HG03039 (cell line): ENCODE data around the gene METTL6.
"Not testable (repeated sequence)": the region's sequence is repeated elsewhere in the genome, so short reads cannot be mapped to it uniquely, and the experiment has no call there.

ENCODE experiments used
- ATAC-seq: cut with Tn5 transposase; IDR thresholded peaks from one replicate; pipeline ENCODE4 v1.9.1; 2021; ENCODE audit warnings: mild to moderate bottlenecking, moderate library complexity; ENCODE audit not compliant: unreplicated experiment

METTL6 gene

GRCh38 chr3:15405448-15406050 lies 21.8 kb downstream of the METTL6 start:
- no peak for ATAC-seq

DNA sequence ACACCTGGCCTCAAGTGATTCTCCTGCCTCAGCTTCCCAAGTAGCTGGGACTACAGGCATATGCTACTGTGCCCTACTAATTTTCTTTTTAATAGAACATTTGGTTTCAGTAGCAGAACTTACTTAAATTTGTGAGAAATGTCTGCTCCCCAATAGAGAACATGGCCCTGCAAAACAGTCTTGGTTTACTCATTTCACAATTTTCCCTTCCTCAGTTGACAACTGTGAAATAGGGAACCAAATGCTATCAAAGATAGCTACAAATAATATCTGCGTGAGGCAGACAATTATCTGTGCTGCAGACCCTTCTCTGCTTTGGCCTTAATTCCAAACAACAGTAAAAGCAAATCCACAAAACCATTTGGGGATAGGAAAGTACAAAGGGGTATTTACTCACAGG lies 22.6 kb downstream of the METTL6 start:
- ATAC-seq, result no peak

- ATAC-seq, result no peak
Measured at GRCh38 chr3:15403965-15404364, 23.4 kb downstream of the METTL6 start.

DNA sequence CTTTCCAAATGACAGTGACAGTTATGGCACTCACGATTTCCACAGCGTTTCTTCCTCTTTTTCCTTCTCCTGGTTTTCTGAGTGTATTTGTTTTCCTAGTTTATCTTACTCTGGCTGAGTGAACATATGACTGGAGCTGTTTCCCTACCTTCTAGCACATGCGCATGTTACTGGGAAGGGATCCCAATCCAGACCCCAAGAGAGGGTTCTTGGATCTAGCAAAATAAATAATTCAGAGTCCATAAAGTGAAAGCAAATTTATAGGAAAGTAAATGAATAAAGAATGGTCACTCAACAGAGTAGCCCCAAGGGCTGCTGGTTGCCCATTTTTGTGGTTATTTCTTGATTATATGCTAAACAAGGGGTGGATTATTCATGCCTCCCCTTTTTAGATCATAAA lies 23.8 kb downstream of the METTL6 start:
- ATAC-seq, result no peak

DNA sequence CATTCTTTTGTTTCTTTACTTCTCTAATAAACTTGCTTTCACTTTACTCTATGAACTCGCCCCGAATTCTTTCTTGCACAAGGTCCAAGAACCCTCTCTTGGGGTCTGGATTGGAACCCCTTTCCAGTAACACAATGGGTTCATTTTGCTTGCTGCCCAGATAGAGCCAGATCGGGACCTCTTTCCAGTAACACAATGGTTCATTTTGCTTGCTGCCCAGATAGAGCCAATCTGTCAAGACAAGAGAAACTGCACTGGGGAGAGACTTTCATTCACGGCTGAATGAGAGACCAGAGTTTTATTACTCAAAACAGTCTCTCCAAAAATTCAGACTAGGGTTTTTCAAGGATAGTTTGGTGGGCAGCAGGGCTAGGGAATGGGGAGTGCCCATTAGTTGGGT lies 25.4 kb downstream of the METTL6 start:
- ATAC-seq, result no peak

- no peak for ATAC-seq
Measured at GRCh38 chr3:15399970-15400369, 27.4 kb downstream of the METTL6 start.

DNA sequence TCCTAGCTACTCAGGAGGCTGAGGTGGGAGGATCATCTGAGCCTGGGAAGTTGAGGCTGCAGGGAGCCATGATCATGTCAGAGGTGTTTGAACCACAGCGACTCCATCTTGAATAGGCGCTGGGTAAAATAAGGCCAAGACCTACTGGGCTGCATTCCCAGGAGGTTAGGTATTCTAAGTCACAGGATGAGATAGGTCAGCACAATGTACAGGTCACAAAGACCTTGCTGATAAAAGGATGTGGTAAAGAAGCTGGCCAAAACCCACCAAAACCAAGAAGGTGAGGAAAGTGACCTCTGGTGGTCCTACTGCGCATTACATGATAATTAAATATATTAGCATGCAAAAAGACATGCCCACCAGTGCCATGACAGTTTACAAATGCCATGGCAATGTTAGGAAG lies 28.6 kb downstream of the METTL6 start:
- ATAC-seq, result not testable (repeated sequence)

GRCh38 chr3:15393252-15393651 lies 34.1 kb downstream of the METTL6 start:
- not testable (repeated sequence) for ATAC-seq

DNA sequence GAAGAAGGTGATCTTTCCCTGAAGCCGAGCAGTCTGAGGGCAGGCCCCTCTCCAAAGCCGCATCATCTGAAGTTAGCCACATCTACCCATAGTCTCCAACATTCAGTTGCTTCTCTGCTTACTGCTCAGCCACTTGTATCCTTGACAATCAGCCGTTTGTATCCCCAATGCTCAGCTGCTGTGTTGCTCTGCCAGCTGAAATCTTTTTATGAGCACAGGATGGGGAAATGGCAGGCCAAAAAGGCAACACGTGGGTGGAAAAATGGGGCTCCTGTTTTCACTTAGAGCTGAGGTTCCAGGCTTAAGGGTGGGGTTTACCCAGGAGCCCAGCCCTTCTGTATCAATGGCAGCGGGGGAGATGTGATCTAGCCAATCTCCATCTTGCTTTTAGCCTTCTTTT lies 36.3 kb downstream of the METTL6 start:
- ATAC-seq, result no peak

GRCh38 chr3:15390460-15390859 lies 36.9 kb downstream of the METTL6 start:
- no peak for ATAC-seq

DNA sequence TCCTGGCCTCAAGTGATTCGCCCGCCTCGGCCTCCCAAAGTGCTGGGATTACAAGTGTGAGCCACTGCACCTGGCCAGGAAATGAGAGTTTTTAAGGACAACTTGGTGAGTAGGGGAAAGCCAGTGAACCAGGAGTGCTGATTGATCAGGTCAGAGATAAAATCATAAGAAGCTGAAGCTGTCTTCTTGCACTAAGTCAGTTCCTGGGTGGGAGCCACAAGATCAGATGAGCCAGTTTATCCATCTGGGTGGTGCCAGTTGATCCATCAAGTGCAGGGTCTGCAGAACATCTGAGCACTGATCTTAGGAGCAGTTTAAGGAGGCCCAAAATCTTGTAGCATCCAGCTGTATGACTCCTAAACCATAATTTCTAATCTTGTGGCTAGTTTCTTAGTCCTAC lies 39.0 kb downstream of the METTL6 start:
- not testable (repeated sequence) for ATAC-seq

DNA sequence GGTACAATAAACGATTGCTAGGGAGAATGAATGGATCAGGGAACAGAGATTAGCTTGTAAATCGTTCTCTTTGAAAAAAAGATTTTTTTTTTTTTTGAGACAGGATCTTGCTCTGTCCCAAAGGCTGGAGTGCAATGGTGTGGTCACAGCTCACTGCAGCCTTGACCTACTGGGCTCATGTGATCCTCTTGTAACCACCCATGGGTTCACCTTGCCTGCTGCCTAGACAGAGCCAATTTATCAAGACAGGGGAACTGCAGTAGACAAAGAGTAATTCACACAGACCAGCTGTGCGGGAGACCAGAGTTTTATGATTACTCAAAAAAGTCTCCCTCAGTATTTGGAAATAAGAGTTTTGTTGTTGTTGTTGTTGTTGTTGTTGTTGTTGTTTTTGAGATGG lies 39.6 kb downstream of the METTL6 start:
- ATAC-seq, result no peak

DNA sequence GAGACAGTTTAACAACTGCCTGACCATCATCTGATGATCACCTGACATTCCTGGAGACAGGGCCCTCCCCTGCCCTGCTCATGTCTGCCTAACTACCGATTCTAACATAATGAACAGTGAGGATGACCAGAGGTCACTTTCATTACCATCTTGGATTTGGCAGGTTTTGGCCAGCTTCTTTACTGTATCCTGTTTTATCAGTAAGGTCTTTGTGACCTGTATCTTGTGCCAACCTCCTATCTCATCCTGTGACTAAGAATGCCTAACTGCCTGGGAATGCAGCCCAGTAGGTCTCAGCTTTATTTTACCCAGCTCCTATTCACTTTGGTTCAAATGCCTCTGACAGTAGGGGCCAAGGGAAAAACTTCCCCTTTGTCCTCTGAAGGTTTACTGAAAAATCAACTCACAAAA lies 40.2 kb downstream of the METTL6 start:
- no peak for ATAC-seq

GRCh38 chr3:15386654-15386955 lies 40.7 kb downstream of the METTL6 start:
- not testable (repeated sequence) for ATAC-seq

DNA sequence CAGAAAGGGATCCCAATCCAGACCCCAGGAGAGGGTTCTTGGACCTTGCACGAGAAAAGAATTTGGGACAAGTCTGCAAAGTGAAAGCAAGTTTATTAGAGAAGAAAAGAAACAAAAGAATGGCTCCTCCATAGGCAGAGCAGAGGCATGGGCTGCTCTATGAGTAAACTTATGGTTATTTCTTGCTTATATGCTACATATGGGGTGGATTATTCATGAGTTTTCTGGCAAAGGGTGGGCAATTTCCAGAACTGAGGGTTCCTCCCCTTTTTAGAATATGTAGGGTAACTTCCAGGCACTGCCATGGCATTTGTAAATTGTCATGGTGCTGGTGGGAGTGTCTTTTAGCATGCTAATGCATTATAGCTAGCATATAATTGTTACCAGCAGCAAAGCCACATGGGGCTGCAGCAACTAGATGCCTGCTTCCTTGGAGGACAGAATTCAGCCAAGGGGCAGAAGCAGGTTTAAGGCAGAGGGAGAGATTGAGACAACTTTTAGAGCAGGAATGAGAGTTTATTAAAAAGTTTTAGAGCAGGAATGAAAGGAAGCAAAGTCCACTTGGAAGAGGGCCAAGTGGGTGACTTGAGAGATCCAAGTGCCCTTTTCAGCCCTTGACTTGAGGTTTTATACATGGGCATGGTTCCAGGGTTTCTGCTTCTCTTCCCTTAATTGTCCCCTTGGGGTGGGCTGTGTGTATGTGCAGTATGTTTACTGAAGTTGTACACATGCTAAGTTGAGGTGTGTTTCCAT lies 41.3 kb downstream of the METTL6 start:
- ATAC-seq, result no peak

DNA sequence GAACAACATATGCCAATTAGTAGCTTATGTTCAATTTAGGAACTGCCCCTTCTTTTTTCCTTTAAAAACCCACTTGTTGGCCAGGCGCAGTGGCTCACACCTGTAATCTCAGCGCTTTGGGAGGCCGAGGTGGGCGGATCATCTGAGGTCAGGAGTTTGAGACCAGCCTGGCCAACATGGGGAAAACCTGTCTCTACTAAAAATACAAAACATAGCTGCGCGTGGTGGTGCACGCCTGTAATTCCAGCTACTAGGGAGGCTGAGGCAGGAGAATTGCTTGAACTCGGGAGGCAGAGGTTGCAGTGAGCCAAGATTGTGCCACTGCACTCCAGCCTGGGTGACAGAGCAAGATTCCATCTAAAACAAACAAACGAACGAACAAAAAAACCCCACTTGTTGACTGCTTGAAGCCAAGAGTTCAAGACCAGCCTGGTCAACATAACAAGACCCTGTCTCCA lies 42.1 kb downstream of the METTL6 start:
- not testable (repeated sequence) for ATAC-seq

DNA sequence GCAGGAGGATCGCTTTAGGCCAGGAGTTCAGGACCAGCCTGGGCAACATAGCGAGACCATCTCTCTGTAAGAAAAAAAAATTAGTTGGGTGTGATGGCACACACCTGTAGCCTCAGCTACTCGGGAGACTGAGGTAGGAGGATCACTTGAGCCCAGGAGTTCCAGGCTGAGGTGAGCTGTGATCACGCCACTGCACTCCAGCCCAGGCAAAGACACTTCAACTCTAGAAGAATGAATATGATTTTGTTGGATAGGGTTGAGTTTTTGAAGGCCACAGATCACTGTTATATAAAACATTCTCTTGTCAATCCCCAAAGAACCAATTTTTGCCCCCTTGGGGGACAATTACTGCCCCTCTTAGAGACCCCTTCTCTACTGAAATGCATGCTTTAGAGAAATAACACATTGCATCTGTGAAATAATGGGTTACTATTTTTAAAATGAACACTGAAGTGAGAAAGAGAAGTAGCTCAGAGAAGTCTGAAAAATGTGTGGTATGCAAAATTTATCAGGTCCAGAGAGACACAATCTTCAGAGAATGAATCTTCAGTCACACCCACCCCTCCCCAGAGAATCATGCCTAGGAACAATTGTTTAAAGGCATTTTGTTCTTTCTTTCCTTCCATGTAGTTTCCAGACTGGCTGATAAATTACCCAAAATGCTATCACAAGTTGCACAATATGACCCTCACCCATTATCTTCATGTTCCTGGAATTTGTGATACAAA lies 42.7 kb downstream of the METTL6 start:
- peak; percentile 63 for ATAC-seq

DNA sequence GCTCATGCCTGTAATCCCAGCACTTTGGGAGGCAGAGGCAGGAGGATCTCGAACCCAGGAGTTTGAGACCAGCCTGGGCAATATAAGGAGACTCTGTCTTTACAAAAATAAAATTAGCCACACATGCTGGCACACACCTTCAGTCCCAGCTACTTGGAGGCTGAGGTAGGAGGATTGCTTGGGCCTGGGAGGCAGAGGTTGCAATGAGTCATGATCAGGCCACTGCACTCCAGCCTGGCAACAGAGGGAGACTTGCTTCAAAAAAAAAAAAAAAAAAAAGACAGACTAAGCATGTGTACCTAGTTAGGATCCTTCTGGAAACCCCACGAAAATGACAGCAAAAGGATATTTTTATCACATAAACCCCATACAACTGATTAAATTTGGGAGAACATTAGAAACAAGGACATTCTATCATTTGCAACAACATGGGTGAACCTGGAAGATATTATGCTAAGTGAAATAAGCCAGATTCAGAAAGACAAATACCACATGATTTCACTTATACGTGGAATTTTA lies 44.9 kb downstream of the METTL6 start:
- no peak for ATAC-seq

GRCh38 chr3:15380980-15381890 lies 46.1 kb downstream of the METTL6 start:
- ATAC-seq, result no peak

DNA sequence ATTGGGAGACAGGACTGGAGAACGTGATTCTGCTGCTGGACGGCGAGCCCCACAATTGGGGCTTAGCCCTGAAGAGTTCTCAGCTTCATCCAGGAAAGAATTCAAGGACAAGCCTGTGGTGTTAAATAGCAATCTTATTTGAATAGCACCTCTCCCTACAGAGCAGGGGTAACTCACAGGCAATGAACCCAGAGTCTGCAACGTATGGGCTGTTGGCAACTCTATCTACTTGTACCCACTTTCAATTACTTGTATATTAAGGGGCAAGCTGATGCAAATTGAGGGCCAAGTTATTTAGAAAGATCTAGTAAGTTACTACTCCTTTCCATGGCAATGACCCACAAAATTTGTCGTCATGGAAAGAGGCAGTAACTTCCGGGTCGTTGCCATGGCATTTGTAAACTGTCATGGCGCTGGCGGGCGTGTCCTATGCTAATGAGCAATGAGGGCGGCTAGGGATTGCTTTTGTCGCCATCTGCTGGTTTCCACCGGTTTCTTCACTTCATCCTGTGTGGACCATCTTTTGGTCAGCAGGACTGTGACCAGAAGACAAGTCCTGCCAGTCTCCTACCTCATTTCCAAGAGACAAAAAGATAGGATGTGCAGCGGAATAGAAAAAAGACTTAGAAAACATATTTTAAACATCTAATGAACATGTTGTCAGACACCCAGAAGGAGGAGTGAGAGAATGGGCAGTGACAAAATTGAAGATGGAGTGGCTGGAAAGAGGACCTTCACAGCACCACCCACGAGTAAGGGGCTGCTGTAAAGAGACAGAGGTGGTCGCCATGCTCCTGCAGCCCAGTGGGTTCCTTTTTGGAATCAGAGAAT lies 49.2 kb downstream of the METTL6 start:
- ATAC-seq, result peak; percentile 81
